Cardiac fibroblast (primary cell): ENCODE data around the gene MBP.

Source experiments
- DNase-seq, 2 donors: peaks; one replicate each; pipeline versions ENCODE4 v3.0.0 to v3.0.0-alpha.2; 2010; ENCODE audit warnings: low read depth in 2 of 2
- H3K4me3 ChIP-seq, 2 donors: replicated peaks in 1 of 2; 1 replicate in 1 of 2; 2 replicates in 1 of 2; pipeline ENCODE4 v1.5.1; 2011; ENCODE audit warnings: low read depth in 2 of 2, low read length in 2 of 2, mild to moderate bottlenecking in 2 of 2, moderate library complexity in 1 of 2
- TF ChIP-seq, protein P1 (sequence below): IDR thresholded peaks from one replicate; pipeline ENCODE4 v1.5.1; 2011; ENCODE audit warnings: low read depth, mild to moderate bottlenecking, low read length, inconsistent platforms

MBP gene

DNA sequence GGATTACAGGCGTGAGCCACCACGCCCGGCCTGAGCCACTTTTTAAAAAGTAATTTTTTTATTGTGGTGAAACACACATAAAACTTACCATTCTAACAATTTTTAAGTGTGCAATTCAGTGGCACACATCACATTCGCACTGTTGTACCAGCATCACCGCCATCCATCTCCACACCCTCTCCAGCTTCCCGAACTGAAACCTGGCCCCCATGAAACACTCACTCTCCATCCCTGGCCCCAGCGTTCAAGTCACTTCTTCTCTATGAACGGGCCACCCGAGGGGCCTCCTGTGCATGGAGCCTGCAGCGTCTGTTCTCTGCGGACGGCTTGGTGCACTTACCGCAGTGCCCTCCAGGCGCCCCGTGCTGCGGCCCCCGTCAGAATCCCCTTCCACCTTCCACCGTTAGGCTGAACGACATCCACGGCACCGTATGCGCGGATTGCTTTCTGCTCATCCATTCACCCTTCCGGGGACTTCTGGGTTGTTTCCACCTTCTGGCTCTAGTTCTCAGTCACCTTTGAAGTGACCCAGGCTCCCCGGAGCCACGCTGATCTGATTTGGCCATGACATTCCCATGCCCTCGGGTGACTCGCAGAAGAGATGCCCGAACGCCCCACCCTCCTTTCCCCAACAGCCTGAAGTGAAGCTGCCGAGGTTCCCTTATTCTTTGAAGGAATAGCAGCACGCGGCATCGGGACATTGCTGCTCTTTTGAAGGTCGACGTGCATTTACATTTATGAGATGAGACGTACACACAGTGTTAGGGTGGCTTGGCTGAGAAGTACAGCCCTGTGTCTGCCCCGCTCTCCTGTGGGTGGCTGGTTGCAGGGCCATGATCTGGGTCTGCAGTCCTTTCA lies 134.4 kb downstream of the MBP start:
- no peak for DNase-seq
- TF ChIP-seq, protein P1, sequence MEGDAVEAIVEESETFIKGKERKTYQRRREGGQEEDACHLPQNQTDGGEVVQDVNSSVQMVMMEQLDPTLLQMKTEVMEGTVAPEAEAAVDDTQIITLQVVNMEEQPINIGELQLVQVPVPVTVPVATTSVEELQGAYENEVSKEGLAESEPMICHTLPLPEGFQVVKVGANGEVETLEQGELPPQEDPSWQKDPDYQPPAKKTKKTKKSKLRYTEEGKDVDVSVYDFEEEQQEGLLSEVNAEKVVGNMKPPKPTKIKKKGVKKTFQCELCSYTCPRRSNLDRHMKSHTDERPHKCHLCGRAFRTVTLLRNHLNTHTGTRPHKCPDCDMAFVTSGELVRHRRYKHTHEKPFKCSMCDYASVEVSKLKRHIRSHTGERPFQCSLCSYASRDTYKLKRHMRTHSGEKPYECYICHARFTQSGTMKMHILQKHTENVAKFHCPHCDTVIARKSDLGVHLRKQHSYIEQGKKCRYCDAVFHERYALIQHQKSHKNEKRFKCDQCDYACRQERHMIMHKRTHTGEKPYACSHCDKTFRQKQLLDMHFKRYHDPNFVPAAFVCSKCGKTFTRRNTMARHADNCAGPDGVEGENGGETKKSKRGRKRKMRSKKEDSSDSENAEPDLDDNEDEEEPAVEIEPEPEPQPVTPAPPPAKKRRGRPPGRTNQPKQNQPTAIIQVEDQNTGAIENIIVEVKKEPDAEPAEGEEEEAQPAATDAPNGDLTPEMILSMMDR: no peak
- H3K4me3 ChIP-seq: no peak overlapping the region

DNA sequence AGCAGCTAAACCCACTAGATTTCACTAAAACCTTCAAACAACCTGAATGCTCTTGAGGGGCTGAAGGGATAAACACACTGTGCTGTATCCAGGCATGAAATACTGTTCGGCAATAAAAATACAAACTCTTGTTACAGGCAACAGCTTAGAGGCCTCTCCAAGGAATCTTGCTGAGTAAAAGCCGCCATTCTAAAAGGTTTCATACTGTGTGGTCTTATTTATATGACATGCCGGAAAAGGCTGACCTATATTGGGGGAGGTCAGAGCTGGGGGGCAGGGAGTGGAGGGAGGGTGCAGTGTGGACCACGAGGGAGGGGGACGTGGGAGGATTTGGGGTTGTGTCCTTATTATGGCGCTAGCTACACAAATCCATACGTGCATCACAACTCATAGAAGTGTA lies 136.2 kb downstream of the MBP start:
- H3K4me3 ChIP-seq: no peak overlapping the region
- TF ChIP-seq, protein P1: no peak
- DNase-seq: no peak

GRCh38 chr18:76995896-76996295 lies 136.7 kb downstream of the MBP start:
- no peak overlapping the region for H3K4me3 ChIP-seq

DNA sequence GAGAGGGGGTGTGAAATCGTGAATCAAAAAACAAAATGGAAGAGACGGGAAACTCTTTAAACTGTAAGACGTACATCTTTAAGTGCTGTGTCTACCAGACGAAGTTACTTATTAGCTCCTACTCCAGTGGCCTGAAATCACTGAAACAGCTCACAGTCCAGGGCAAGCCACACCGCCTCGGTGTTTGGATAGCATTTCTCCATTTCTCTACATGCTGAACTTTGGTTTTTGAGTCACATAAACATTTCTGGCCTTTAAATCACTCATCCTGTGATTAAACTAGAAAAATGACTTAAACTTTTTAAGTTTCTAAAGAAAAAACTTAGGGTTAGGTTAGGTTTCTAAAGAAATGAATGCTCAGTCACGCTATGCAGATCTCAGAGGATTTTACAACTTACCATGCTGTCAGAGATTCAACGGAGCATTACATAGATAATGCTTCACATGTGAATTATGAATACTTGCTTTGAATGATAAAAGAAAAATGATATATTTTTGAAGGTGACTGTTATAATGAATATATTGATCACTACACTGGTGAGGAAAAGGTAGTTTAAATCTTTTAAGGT lies 138.4 kb downstream of the MBP start:
- TF ChIP-seq, protein P1: no peak
- DNase-seq: no peak
- H3K4me3 ChIP-seq: no peak overlapping the region

More at GRCh38 chr18:76995896-76996295, 136.7 kb downstream of the MBP start:
- no peak for DNase-seq
- TF ChIP-seq, protein P1: no peak

DNA sequence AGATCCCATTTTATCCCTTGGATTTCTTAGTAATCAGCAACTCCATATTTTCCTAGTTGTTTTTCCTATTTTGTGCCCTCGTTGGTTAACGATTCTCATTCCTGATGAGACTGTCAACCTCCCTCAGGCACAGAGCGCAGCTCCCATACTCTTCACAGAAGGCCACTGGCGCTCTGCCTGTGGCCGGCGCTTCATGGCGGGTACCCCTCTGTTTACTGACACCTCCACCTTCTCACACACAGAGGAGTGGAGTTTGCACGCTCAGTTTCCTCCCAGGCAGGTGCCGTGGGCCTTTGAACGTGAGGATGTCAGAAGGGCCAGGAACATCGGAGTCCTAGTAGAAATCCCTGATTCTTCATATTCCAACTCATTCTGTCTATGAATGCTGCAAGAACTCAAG lies 139.0 kb downstream of the MBP start:
- DNase-seq: no peak
- TF ChIP-seq, protein P1: no peak
- H3K4me3 ChIP-seq: no peak overlapping the region

GRCh38 chr18:76993085-76993382 lies 139.5 kb downstream of the MBP start:
- DNase-seq: no peak
- TF ChIP-seq, protein P1: no peak
- no peak overlapping the region for H3K4me3 ChIP-seq
